Renal pelvis (tissue), 4 donors: ENCODE measurements around the gene MRPL24. TPM values are rescaled to one million over a fixed set of nuclear protein-coding genes. Genes with fewer than 3 reads are reported as not detected.
A peak's percentile ranks its signal among the peaks of the same experiment; 100 is the strongest.

Experiments
- DNase-seq: peaks from one replicate; pipeline ENCODE4 v3.0.0-alpha.2; 2013
- polyA plus RNA-seq, 3 donors: library from polyadenylated mRNA; unstranded; fragments of 120-200 nt; gene quantifications; one replicate each; pipeline ENCODE4 v1.2.1, GENCODE V29; 2013; ENCODE audit not compliant: insufficient read length in 3 of 3

The MRPL24 gene
- polyA plus RNA-seq, 3 donors = 69.0 to 76.6 (median 74.0) TPM

GRCh38 chr1:156747742-156748669, 7.1 kb upstream of the MRPL24 start:
- no peak for DNase-seq

- peak; percentile 93 for DNase-seq
Observed at GRCh38 chr1:156746728-156747631, 6.1 kb upstream of the MRPL24 start.

GRCh38 chr1:156746406-156746727, 5.5 kb upstream of the MRPL24 start:
- no peak for DNase-seq

GRCh38 chr1:156745881-156746280, 5.0 kb upstream of the MRPL24 start:
- DNase-seq = no peak

- no peak for DNase-seq
Observed at GRCh38 chr1:156744786-156745419, 4.0 kb upstream of the MRPL24 start.

GRCh38 chr1:156744344-156744743, 3.5 kb upstream of the MRPL24 start:
- no peak for DNase-seq

GRCh38 chr1:156743367-156744302, 2.7 kb upstream of the MRPL24 start:
- no peak for DNase-seq

- no peak for DNase-seq
Observed at GRCh38 chr1:156742801-156743200, 1.9 kb upstream of the MRPL24 start.

GRCh38 chr1:156742017-156742416, 1.1 kb upstream of the MRPL24 start:
- DNase-seq = no peak

- DNase-seq = no peak
Observed at GRCh38 chr1:156741481-156741983, 644 bp upstream of the MRPL24 start.

- no peak for DNase-seq
Observed at GRCh38 chr1:156740237-156740740, 599 bp downstream of the MRPL24 start.

- no peak for DNase-seq
Observed at GRCh38 chr1:156738916-156739315, 2.0 kb downstream of the MRPL24 start.

- DNase-seq = no peak
Observed at GRCh38 chr1:156738407-156738806, 2.5 kb downstream of the MRPL24 start.

- DNase-seq = no peak
Observed at GRCh38 chr1:156733989-156734584, 6.8 kb downstream of the MRPL24 start.

- DNase-seq = peak; percentile 97
Observed at GRCh38 chr1:156728599-156729462, 12.1 kb downstream of the MRPL24 start, which contains the start of gene ISG20L2. TSS of gene ISG20L2 (minus strand) at chr1:156728766. CDS start at chr1:156727652, 1,114 bp downstream.

GRCh38 chr1:156727926-156728598, 12.8 kb downstream of the MRPL24 start, which contains the start of gene METTL25B:
TSS of gene METTL25B (plus strand) at chr1:156728469. CDS start at chr1:156729105, 636 bp downstream.
- no peak for DNase-seq

GRCh38 chr1:156727492-156727891, 13.4 kb downstream of the MRPL24 start:
- no peak for DNase-seq

GRCh38 chr1:156726549-156727226, 14.2 kb downstream of the MRPL24 start:
- no peak for DNase-seq
